NCI-H460 (cell line): ENCODE data around the gene ARMH1. TPM values are rescaled to one million over a fixed set of nuclear protein-coding genes. Genes with fewer than 3 reads are reported as not detected.
"Not testable (repeated sequence)": the region's sequence is repeated elsewhere in the genome, so short reads cannot be mapped to it uniquely, and the experiment has no call there.

ENCODE experiments used
- DNase-seq: peaks from one replicate; pipeline ENCODE4 v3.0.0-alpha.2; 2016; ENCODE audit warnings: low read depth; ENCODE audit errors: extremely low read depth
- small RNA-seq, 2 experiments: library from RNA; depleted of rRNA; stranded (forward); fragments of <200 nt; gene quantifications; one replicate each; pipeline ENCODE3, GENCODE V24; 2014
- total RNA-seq: library from RNA; depleted of rRNA; stranded (reverse); fragments of >200 nt; shearing (Covaris generic); gene quantifications from 2 replicates; pipeline ENCODE4 v1.2.3, GENCODE V29; 2014; rRNA removed

The ARMH1 gene
- total RNA-seq, 1 experiment from 2014 or later: 0.62 TPM

DNA sequence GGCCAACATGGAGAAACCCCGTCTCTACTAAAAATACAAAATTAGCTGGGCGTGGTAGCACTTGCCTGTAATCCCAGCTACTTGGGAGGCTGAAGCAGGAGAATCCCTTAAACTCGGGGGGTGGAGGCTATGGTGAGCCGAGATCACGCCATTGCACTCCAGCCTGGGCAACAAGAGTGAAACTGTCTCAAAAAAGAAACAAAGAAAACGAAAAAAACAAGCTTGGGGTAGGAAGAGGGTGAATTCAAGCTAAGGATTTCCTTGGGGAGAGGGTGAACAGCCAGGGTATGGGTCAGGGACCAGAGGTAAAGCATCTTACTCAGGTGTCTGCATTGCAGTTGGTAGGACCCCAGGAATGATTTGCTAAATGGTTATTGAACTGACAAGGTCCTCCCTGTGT is 91.9 kb downstream of the ARMH1 start:
- not testable (repeated sequence) for DNase-seq

Small RNA genes lying within 50 kb of the gene (small RNA-seq; reads per million reads assigned to genes)
- gene RNU5D-1 (6.0 to 34.1 reads per million in 2 experiments), gene RNU5F-1 (47.2 to 154 reads per million in 2 experiments)

Other genes starting within 250 kb of the ARMH1 start
- 2.3 and 4.5 TPM in 2 replicates for gene TMEM53, start 233 bp upstream of the ARMH1 start, total RNA-seq
- not detected in 2 replicates for gene RNU5D-1, start 56.5 kb downstream of the ARMH1 start, total RNA-seq
- 43.6 and 49.8 TPM in 2 replicates for gene KIF2C, start 65.1 kb downstream of the ARMH1 start, total RNA-seq
- gene RPS8, start 100.8 kb downstream of the ARMH1 start, total RNA-seq: 2,929 and 2,948 TPM in 2 replicates
- not detected in 2 replicates for gene BEST4, start 113.5 kb downstream of the ARMH1 start, total RNA-seq
- gene PLK3, start 125.7 kb downstream of the ARMH1 start, total RNA-seq: 14.6 and 15.8 TPM in 2 replicates
- gene DYNLT4, start 132.6 kb downstream of the ARMH1 start, total RNA-seq: 0.25 TPM in 1 of 2 replicates, not detected in the other
- 1.5 and 2.0 TPM in 2 replicates for gene BTBD19, start 133.8 kb downstream of the ARMH1 start, total RNA-seq
- gene PTCH2, start 168.5 kb downstream of the ARMH1 start, total RNA-seq: 0.02 and 0.12 TPM in 2 replicates